Measurements from ENCODE around the gene ARFRP1.
A peak's percentile ranks its signal among the peaks of the same experiment; 100 is the strongest.

The ARFRP1 gene

GRCh38 chr20:63657260-63657936 lies 50.4 kb downstream of the ARFRP1 start:
- peaks cover 5% of the 10 kb centered on the region for H3K4me1 ChIP-seq (ENCODE audit: control insufficient read depth, low read depth, low read length)
- H3K56ac ChIP-seq (ENCODE audit: low read length) = peak overlapping the region; percentile 78
- no peak overlapping the region for H4K8ac ChIP-seq (ENCODE audit: low read depth, low read length)
- H3K23ac ChIP-seq (ENCODE audit: low read length) = no peak overlapping the region
- no peak overlapping the region for H3K18ac ChIP-seq (ENCODE audit: low read length)
- no peak for DNase-seq
- H2BK15ac ChIP-seq (replicated peaks; ENCODE audit: low read depth) = no peak overlapping the region
- no CpG with 5 or more reads among the region's 31 CpGs for WGBS (ENCODE audit: extremely low coverage, insufficient coverage, low lambda C conversion rate)
- no peak overlapping the region for H3K27ac ChIP-seq (ENCODE audit: low read depth, low read length)
- H3K4me2 ChIP-seq (ENCODE audit: low read length) = no peak overlapping the region
- H2AK5ac ChIP-seq (ENCODE audit: low read length) = no peak overlapping the region
- H3K79me1 ChIP-seq (ENCODE audit: low read length) = peaks cover 7% of the 10 kb centered on the region
- no peaks in the 10 kb centered on the region for H3K27me3 ChIP-seq (ENCODE audit: insufficient read depth, low read length, poor library complexity)
- H4K5ac ChIP-seq (ENCODE audit: low read length) = peak overlapping the region; percentile 47
- H3K9ac ChIP-seq (ENCODE audit: low read length) = peak overlapping the region; percentile 88
- H3K4ac ChIP-seq (ENCODE audit: low read depth, low read length) = no peak overlapping the region
- no peak overlapping the region for H2BK120ac ChIP-seq (ENCODE audit: low read depth, low read length)
- H3K79me2 ChIP-seq (ENCODE audit: control insufficient read depth, insufficient read depth, low read length) = no peaks in the 10 kb centered on the region
- H2BK5ac ChIP-seq (ENCODE audit: low read length) = no peak overlapping the region
- H3K4me3 ChIP-seq (ENCODE audit: low read length) = no peak overlapping the region
- H3K36me3 ChIP-seq (ENCODE audit: control insufficient read depth, insufficient read depth, low read length) = peaks cover 2% of the 10 kb centered on the region

- Histone ChIP-seq H3K23ac (ENCODE audit: low read length) (no peak overlapping the region), H3K79me1 (ENCODE audit: low read length) (peaks cover 7% of the 10 kb centered on the region), H2BK120ac (ENCODE audit: low read depth, low read length) (no peak overlapping the region), H3K27ac (ENCODE audit: low read depth, low read length) (no peak overlapping the region), H3K27me3 (ENCODE audit: insufficient read depth, low read length, poor library complexity) (no peaks in the 10 kb centered on the region), H3K4ac (ENCODE audit: low read depth, low read length) (no peak overlapping the region), H3K36me3 (ENCODE audit: control insufficient read depth, insufficient read depth, low read length) (no peaks in the 10 kb centered on the region), H3K4me2 (ENCODE audit: low read length) (no peak overlapping the region), H2AK5ac (ENCODE audit: low read length) (no peak overlapping the region), H3K4me3 (ENCODE audit: low read length) (no peak overlapping the region), H3K4me1 (ENCODE audit: control insufficient read depth, low read depth, low read length) (peaks cover 5% of the 10 kb centered on the region), H3K56ac (ENCODE audit: low read length) (no peak overlapping the region), H2BK5ac (ENCODE audit: low read length) (no peak overlapping the region), H4K5ac (ENCODE audit: low read length) (no peak overlapping the region), H3K79me2 (ENCODE audit: control insufficient read depth, insufficient read depth, low read length) (no peaks in the 10 kb centered on the region), H3K9ac (ENCODE audit: low read length) (no peak overlapping the region), H4K8ac (ENCODE audit: low read depth, low read length) (no peak overlapping the region), H2BK15ac (replicated peaks; ENCODE audit: low read depth) (no peak overlapping the region), H3K18ac (ENCODE audit: low read length) (no peak overlapping the region)
- DNase-seq = no peak
- WGBS (ENCODE audit: extremely low coverage, insufficient coverage, low lambda C conversion rate) = no CpG with 5 or more reads among the region's 3 CpGs
These were observed 51.3 kb downstream of the ARFRP1 start for GRCh38 chr20:63656451-63656850.

GRCh38 chr20:63655249-63655648 lies 52.5 kb downstream of the ARFRP1 start:
- H3K9ac ChIP-seq (ENCODE audit: low read length) = no peak overlapping the region
- H3K4me3 ChIP-seq (ENCODE audit: low read length) = no peak overlapping the region
- no peak overlapping the region for H3K4me2 ChIP-seq (ENCODE audit: low read length)
- peaks cover 7% of the 10 kb centered on the region for H3K79me1 ChIP-seq (ENCODE audit: low read length)
- H3K23ac ChIP-seq (ENCODE audit: low read length) = no peak overlapping the region
- H3K56ac ChIP-seq (ENCODE audit: low read length) = no peak overlapping the region
- H2BK15ac ChIP-seq (replicated peaks; ENCODE audit: low read depth) = no peak overlapping the region
- H2AK5ac ChIP-seq (ENCODE audit: low read length) = no peak overlapping the region
- no peak overlapping the region for H3K4ac ChIP-seq (ENCODE audit: low read depth, low read length)
- no peak overlapping the region for H3K27ac ChIP-seq (ENCODE audit: low read depth, low read length)
- H3K36me3 ChIP-seq (ENCODE audit: control insufficient read depth, insufficient read depth, low read length) = no peaks in the 10 kb centered on the region
- no peak overlapping the region for H2BK5ac ChIP-seq (ENCODE audit: low read length)
- H4K5ac ChIP-seq (ENCODE audit: low read length) = no peak overlapping the region
- no peaks in the 10 kb centered on the region for H3K79me2 ChIP-seq (ENCODE audit: control insufficient read depth, insufficient read depth, low read length)
- no peak overlapping the region for H4K8ac ChIP-seq (ENCODE audit: low read depth, low read length)
- DNase-seq = no peak
- no peak overlapping the region for H2BK120ac ChIP-seq (ENCODE audit: low read depth, low read length)
- WGBS (ENCODE audit: extremely low coverage, insufficient coverage, low lambda C conversion rate) = no CpG with 5 or more reads among the region's 4 CpGs
- no peaks in the 10 kb centered on the region for H3K27me3 ChIP-seq (ENCODE audit: insufficient read depth, low read length, poor library complexity)
- peaks cover 5% of the 10 kb centered on the region for H3K4me1 ChIP-seq (ENCODE audit: control insufficient read depth, low read depth, low read length)
- no peak overlapping the region for H3K18ac ChIP-seq (ENCODE audit: low read length)

- peak overlapping the region; percentile 25 for H3K4me2 ChIP-seq (ENCODE audit: low read length)
- DNase-seq = no peak
- H2BK15ac ChIP-seq (replicated peaks; ENCODE audit: low read depth) = no peak overlapping the region
- H4K5ac ChIP-seq (ENCODE audit: low read length) = no peak overlapping the region
- H3K4me3 ChIP-seq (ENCODE audit: low read length) = no peak overlapping the region
- H3K27me3 ChIP-seq (ENCODE audit: insufficient read depth, low read length, poor library complexity) = no peaks in the 10 kb centered on the region
- H2BK120ac ChIP-seq (ENCODE audit: low read depth, low read length) = no peak overlapping the region
- no peaks in the 10 kb centered on the region for H3K36me3 ChIP-seq (ENCODE audit: control insufficient read depth, insufficient read depth, low read length)
- no CpG with 5 or more reads among the region's 15 CpGs for WGBS (ENCODE audit: extremely low coverage, insufficient coverage, low lambda C conversion rate)
- peaks cover 4% of the 10 kb centered on the region for H3K79me1 ChIP-seq (ENCODE audit: low read length)
- no peak overlapping the region for H4K8ac ChIP-seq (ENCODE audit: low read depth, low read length)
- H3K56ac ChIP-seq (ENCODE audit: low read length) = peak overlapping the region; percentile 86
- H2BK5ac ChIP-seq (ENCODE audit: low read length) = no peak overlapping the region
- H3K27ac ChIP-seq (ENCODE audit: low read depth, low read length) = no peak overlapping the region
- H3K9ac ChIP-seq (ENCODE audit: low read length) = peak overlapping the region; percentile 85
- no peak overlapping the region for H3K18ac ChIP-seq (ENCODE audit: low read length)
- no peak overlapping the region for H3K23ac ChIP-seq (ENCODE audit: low read length)
- peak overlapping the region; percentile 39 for H3K4ac ChIP-seq (ENCODE audit: low read depth, low read length)
- peaks cover 4% of the 10 kb centered on the region for H3K4me1 ChIP-seq (ENCODE audit: control insufficient read depth, low read depth, low read length)
- no peak overlapping the region for H2AK5ac ChIP-seq (ENCODE audit: low read length)
- H3K79me2 ChIP-seq (ENCODE audit: control insufficient read depth, insufficient read depth, low read length) = no peaks in the 10 kb centered on the region
These were observed 53.7 kb downstream of the ARFRP1 start for GRCh38 chr20:63653974-63654668.

GRCh38 chr20:63653041-63653973 lies 54.5 kb downstream of the ARFRP1 start, which contains the start of gene STMN3:
TSS of gene STMN3 (minus strand) at chr20:63653424. CDS start at chr20:63653345, 79 bp downstream.
- no peak within 1 kb of the TSS for H2BK120ac ChIP-seq (ENCODE audit: low read depth, low read length)
- no peak within 1 kb of the TSS for H3K27ac ChIP-seq (ENCODE audit: low read depth, low read length)
- H3K4ac ChIP-seq (ENCODE audit: low read depth, low read length) = peak within 1 kb of the TSS; percentile 39
- H2BK5ac ChIP-seq (ENCODE audit: low read length) = peak within 1 kb of the TSS; percentile 10
- H3K4me1 ChIP-seq (ENCODE audit: control insufficient read depth, low read depth, low read length) = peaks cover 3% of the 10 kb centered on the region
- H3K79me1 ChIP-seq (ENCODE audit: low read length) = no peaks in the 10 kb centered on the region
- H4K5ac ChIP-seq (ENCODE audit: low read length) = no peak within 1 kb of the TSS
- no peak within 1 kb of the TSS for H4K8ac ChIP-seq (ENCODE audit: low read depth, low read length)
- no peak within 1 kb of the TSS for H3K23ac ChIP-seq (ENCODE audit: low read length)
- peak within 1 kb of the TSS; percentile 86 for H3K56ac ChIP-seq (ENCODE audit: low read length)
- H3K9ac ChIP-seq (ENCODE audit: low read length) = peak within 1 kb of the TSS; percentile 85
- H3K79me2 ChIP-seq (ENCODE audit: control insufficient read depth, insufficient read depth, low read length) = no peaks in the 10 kb centered on the region
- no peaks in the 10 kb centered on the region for H3K36me3 ChIP-seq (ENCODE audit: control insufficient read depth, insufficient read depth, low read length)
- H3K4me2 ChIP-seq (ENCODE audit: low read length) = peak within 1 kb of the TSS; percentile 67
- no peak within 1 kb of the TSS for H2BK15ac ChIP-seq (replicated peaks; ENCODE audit: low read depth)
- WGBS (ENCODE audit: extremely low coverage, insufficient coverage, low lambda C conversion rate) = no CpG with 5 or more reads among the region's 73 CpGs
- H3K4me3 ChIP-seq (ENCODE audit: low read length) = peak within 1 kb of the TSS; percentile 42
- no peak within 1 kb of the TSS for H2AK5ac ChIP-seq (ENCODE audit: low read length)
- no peaks in the 10 kb centered on the region for H3K27me3 ChIP-seq (ENCODE audit: insufficient read depth, low read length, poor library complexity)
- peak; percentile 97 for DNase-seq
- no peak within 1 kb of the TSS for H3K18ac ChIP-seq (ENCODE audit: low read length)
